CD4-positive, alpha-beta T cell treated with Interleukin-1 beta for 1 hour (primary cell): ENCODE measurements around the gene ADGRB3.
"Not testable (repeated sequence)": the region's sequence is repeated elsewhere in the genome, so short reads cannot be mapped to it uniquely, and the experiment has no call there.

Experiments used
- DNase-seq, 2 donors: peaks; one replicate each; pipeline ENCODE4 v3.0.0-alpha.2; 2020 to 2022

The ADGRB3 gene

GRCh38 chr6:69285054-69285453 lies 650.0 kb downstream of the ADGRB3 start:
- no peak for DNase-seq

GRCh38 chr6:69286331-69286730 lies 651.2 kb downstream of the ADGRB3 start:
- DNase-seq, result no peak

- DNase-seq, result not testable (repeated sequence)
Measured at GRCh38 chr6:69288198-69288597, 653.1 kb downstream of the ADGRB3 start.

GRCh38 chr6:69289689-69290495 lies 654.8 kb downstream of the ADGRB3 start:
- no peak for DNase-seq

- DNase-seq, result no peak
Measured at GRCh38 chr6:69293471-69293870, 658.4 kb downstream of the ADGRB3 start.

- DNase-seq, result no peak
Measured at GRCh38 chr6:69294407-69294806, 659.3 kb downstream of the ADGRB3 start.

- no peak for DNase-seq
Measured at GRCh38 chr6:69294862-69295261, 659.8 kb downstream of the ADGRB3 start.

- DNase-seq, result no peak
Measured at GRCh38 chr6:69303382-69303781, 668.3 kb downstream of the ADGRB3 start.

- no peak for DNase-seq
Measured at GRCh38 chr6:69305456-69305855, 670.4 kb downstream of the ADGRB3 start.

GRCh38 chr6:69308584-69308983 lies 673.5 kb downstream of the ADGRB3 start:
- DNase-seq, result no peak

- DNase-seq, result no peak
Measured at GRCh38 chr6:69311888-69312287, 676.8 kb downstream of the ADGRB3 start.

- no peak for DNase-seq
Measured at GRCh38 chr6:69314001-69314400, 678.9 kb downstream of the ADGRB3 start.

- DNase-seq, result no peak
Measured at GRCh38 chr6:69314531-69314930, 679.4 kb downstream of the ADGRB3 start.

GRCh38 chr6:69331886-69332285 lies 696.8 kb downstream of the ADGRB3 start:
- no peak for DNase-seq

GRCh38 chr6:69337311-69337710 lies 702.2 kb downstream of the ADGRB3 start:
- DNase-seq, result no peak

GRCh38 chr6:69338431-69339162 lies 703.5 kb downstream of the ADGRB3 start:
- no peak for DNase-seq

- no peak for DNase-seq
Measured at GRCh38 chr6:69339163-69339550, 704.1 kb downstream of the ADGRB3 start.

GRCh38 chr6:69340196-69340595 lies 705.1 kb downstream of the ADGRB3 start:
- no peak for DNase-seq

GRCh38 chr6:69343851-69344250 lies 708.8 kb downstream of the ADGRB3 start:
- no peak for DNase-seq

- DNase-seq, result no peak
Measured at GRCh38 chr6:69349771-69350170, 714.7 kb downstream of the ADGRB3 start.

GRCh38 chr6:69362209-69362608 lies 727.1 kb downstream of the ADGRB3 start:
- DNase-seq, result no peak

GRCh38 chr6:69366831-69367230 lies 731.7 kb downstream of the ADGRB3 start:
- DNase-seq, result no peak

GRCh38 chr6:69368613-69369012 lies 733.5 kb downstream of the ADGRB3 start:
- no peak for DNase-seq

- DNase-seq, result no peak
Measured at GRCh38 chr6:69370763-69371162, 735.7 kb downstream of the ADGRB3 start.
